ENCODE measurements around the gene SLC16A10.

DNA sequence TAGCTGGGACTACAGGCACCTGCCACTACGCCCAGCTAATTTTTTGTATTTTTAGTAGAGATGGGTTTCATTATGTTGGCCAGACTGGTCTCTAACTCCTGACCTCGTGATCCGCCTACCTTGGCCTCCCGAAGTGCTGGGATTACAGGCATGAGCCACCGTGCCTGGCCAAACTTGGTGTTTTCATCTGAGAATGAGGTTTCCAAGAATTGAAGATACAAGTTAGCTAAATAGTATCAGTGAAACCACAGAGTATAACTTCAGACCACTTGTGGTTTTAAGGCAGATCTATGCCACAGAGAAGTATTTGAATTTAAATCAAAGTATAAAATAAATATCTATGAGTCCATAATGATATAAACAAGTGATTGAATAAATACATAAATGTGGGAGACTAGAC lies 70.1 kb downstream of the SLC16A10 start:
- TF ChIP-seq, protein P1, sequence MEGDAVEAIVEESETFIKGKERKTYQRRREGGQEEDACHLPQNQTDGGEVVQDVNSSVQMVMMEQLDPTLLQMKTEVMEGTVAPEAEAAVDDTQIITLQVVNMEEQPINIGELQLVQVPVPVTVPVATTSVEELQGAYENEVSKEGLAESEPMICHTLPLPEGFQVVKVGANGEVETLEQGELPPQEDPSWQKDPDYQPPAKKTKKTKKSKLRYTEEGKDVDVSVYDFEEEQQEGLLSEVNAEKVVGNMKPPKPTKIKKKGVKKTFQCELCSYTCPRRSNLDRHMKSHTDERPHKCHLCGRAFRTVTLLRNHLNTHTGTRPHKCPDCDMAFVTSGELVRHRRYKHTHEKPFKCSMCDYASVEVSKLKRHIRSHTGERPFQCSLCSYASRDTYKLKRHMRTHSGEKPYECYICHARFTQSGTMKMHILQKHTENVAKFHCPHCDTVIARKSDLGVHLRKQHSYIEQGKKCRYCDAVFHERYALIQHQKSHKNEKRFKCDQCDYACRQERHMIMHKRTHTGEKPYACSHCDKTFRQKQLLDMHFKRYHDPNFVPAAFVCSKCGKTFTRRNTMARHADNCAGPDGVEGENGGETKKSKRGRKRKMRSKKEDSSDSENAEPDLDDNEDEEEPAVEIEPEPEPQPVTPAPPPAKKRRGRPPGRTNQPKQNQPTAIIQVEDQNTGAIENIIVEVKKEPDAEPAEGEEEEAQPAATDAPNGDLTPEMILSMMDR (IDR thresholded peaks at IDR 0.05), result no peak
- no peak for TF ChIP-seq POLR2A (IDR thresholded peaks at IDR 0.05)

Data from lower leg skin (tissue), 3 donors.